Measurements from ENCODE around the gene ATP1A4.

ATP1A4 gene

GRCh38 chr1:160225345-160225744 is 73.9 kb downstream of the ATP1A4 start:
- DNase-seq (ENCODE audit: low read depth), result no peak
- no peak for TF ChIP-seq CTCF (conservative IDR thresholded peaks at IDR 0.05; ENCODE audit: low read depth, low read length)
- H3K4me3 ChIP-seq (ENCODE audit: low read length), result no peak overlapping the region

GRCh38 chr1:160226623-160227022 is 75.2 kb downstream of the ATP1A4 start:
- DNase-seq (ENCODE audit: low read depth), result no peak
- TF ChIP-seq CTCF (conservative IDR thresholded peaks at IDR 0.05; ENCODE audit: low read depth, low read length), result no peak
- H3K4me3 ChIP-seq (ENCODE audit: low read length), result no peak overlapping the region

GRCh38 chr1:160227034-160227433 is 75.6 kb downstream of the ATP1A4 start:
- no peak for DNase-seq (ENCODE audit: low read depth)
- H3K4me3 ChIP-seq (ENCODE audit: low read length), result no peak overlapping the region
- TF ChIP-seq CTCF (conservative IDR thresholded peaks at IDR 0.05; ENCODE audit: low read depth, low read length), result no peak

GRCh38 chr1:160227561-160227960 is 76.2 kb downstream of the ATP1A4 start:
- TF ChIP-seq CTCF (conservative IDR thresholded peaks at IDR 0.05; ENCODE audit: low read depth, low read length), result no peak
- H3K4me3 ChIP-seq (ENCODE audit: low read length), result no peak overlapping the region
- no peak for DNase-seq (ENCODE audit: low read depth)

DNA sequence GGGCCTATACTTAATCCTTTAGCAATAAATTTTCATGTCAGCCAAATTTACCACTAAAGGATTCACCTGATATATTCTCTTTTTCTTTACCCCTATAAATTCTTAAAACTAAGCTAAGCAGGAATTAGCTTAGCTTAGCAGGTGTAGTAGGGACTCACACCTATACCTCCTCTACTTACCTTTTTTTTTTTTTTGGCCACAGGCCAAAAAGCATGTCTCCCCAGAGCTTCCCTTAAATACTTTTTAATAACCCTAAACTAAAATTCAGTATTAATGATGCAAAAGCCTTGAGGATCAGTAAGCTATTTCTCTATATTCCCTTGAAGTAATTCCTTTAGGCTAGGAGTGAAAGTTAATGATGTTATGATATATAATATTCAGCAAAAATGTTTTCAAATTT is 77.0 kb downstream of the ATP1A4 start:
- TF ChIP-seq CTCF (conservative IDR thresholded peaks at IDR 0.05; ENCODE audit: low read depth, low read length), result no peak
- no peak overlapping the region for H3K4me3 ChIP-seq (ENCODE audit: low read length)
- no peak for DNase-seq (ENCODE audit: low read depth)

GRCh38 chr1:160232911-160233310 is 81.5 kb downstream of the ATP1A4 start:
- no peak for DNase-seq (ENCODE audit: low read depth)
- no peak overlapping the region for H3K4me3 ChIP-seq (ENCODE audit: low read length)
- no peak for TF ChIP-seq CTCF (conservative IDR thresholded peaks at IDR 0.05; ENCODE audit: low read depth, low read length)
